NCI-H82 (cell line): ENCODE results near the gene VPS18.

Experiments
- DNase-seq: peaks from one replicate; lab custom pipeline; 2025; lab: John Stamatoyannopoulos, UW

The VPS18 gene

GRCh38 chr15:40921949-40922607, 27.8 kb downstream of the VPS18 start:
- DNase-seq = no peak

- no peak for DNase-seq
These were observed 28.4 kb downstream of the VPS18 start for GRCh38 chr15:40922608-40923005.

- DNase-seq = no peak
These were observed 29.3 kb downstream of the VPS18 start for GRCh38 chr15:40923551-40923950.

- no peak for DNase-seq
These were observed 31.2 kb downstream of the VPS18 start for GRCh38 chr15:40925495-40925862.

GRCh38 chr15:40925863-40926658, 31.8 kb downstream of the VPS18 start:
- peak; percentile 22 for DNase-seq

GRCh38 chr15:40926659-40927494, 32.6 kb downstream of the VPS18 start:
- no peak for DNase-seq

- peak; percentile 88 for DNase-seq
These were observed 33.2 kb downstream of the VPS18 start for GRCh38 chr15:40927495-40927872.

GRCh38 chr15:40927873-40928806, 33.9 kb downstream of the VPS18 start:
- DNase-seq = peak; percentile 76

GRCh38 chr15:40928821-40929659, 34.8 kb downstream of the VPS18 start, which contains the start of gene DLL4:
Gene DLL4, plus strand, starts transcription at chr15:40929340. Its CDS starts 329 bp downstream, at chr15:40929669.
- peak; percentile 90 for DNase-seq

- DNase-seq = peak; percentile 52
These were observed 35.6 kb downstream of the VPS18 start for GRCh38 chr15:40929660-40930429.

GRCh38 chr15:40930430-40931299, 36.4 kb downstream of the VPS18 start:
- peak; percentile 77 for DNase-seq

- DNase-seq = no peak
These were observed 37.3 kb downstream of the VPS18 start for GRCh38 chr15:40931300-40932142.

GRCh38 chr15:40932156-40932555, 37.9 kb downstream of the VPS18 start:
- DNase-seq = peak; percentile 24

GRCh38 chr15:40932649-40933516, 38.6 kb downstream of the VPS18 start:
- no peak for DNase-seq

- no peak for DNase-seq
These were observed 39.3 kb downstream of the VPS18 start for GRCh38 chr15:40933517-40933902.

- no peak for DNase-seq
These were observed 40.2 kb downstream of the VPS18 start for GRCh38 chr15:40934457-40934856.

- DNase-seq = no peak
These were observed 42.0 kb downstream of the VPS18 start for GRCh38 chr15:40936234-40936708.
